Forelimb muscle (tissue), 1 donor: Measurements from ENCODE around the gene MAP3K6. TPM values are rescaled to one million over a fixed set of nuclear protein-coding genes. Genes with fewer than 3 reads are reported as not detected.

ENCODE experiments used
- polyA plus RNA-seq: library from polyadenylated mRNA; unstranded; fragments of 120-200 nt; gene quantifications from one replicate; pipeline ENCODE4 v1.2.1, GENCODE V29; 2013; ENCODE audit not compliant: insufficient read length

MAP3K6 gene
- polyA plus RNA-seq, 1 donor, result 8.6 TPM

Other genes with a start within 250 kb of the MAP3K6 start
- 14.4 TPM for gene SLC9A1, start 211.8 kb downstream of the MAP3K6 start, polyA plus RNA-seq
- 28.7 TPM for gene WDTC1, start 132.3 kb downstream of the MAP3K6 start, polyA plus RNA-seq
- gene TMEM222, start 44.8 kb downstream of the MAP3K6 start, polyA plus RNA-seq, result 25.0 TPM
- gene SYTL1, start 24.9 kb downstream of the MAP3K6 start, polyA plus RNA-seq, result 0.49 TPM
- gene FCN3, start 7.9 kb upstream of the MAP3K6 start, polyA plus RNA-seq, result 0.32 TPM
- not detected for gene CD164L2, start 16.4 kb upstream of the MAP3K6 start, polyA plus RNA-seq
- gene GPR3, start 25.7 kb upstream of the MAP3K6 start, polyA plus RNA-seq, result 0.75 TPM
- 66.3 TPM for gene WASF2, start 123.2 kb upstream of the MAP3K6 start, polyA plus RNA-seq
- gene AHDC1, start 237.2 kb upstream of the MAP3K6 start, polyA plus RNA-seq, result 93.6 TPM